Stimulated activated naive CD4-positive, alpha-beta T cell (primary cell): ENCODE measurements around the gene TRAF2.
"Not testable (repeated sequence)": the region's sequence is repeated elsewhere in the genome, so short reads cannot be mapped to it uniquely, and the experiment has no call there.

ENCODE experiments used
- DNase-seq, 6 experiments: peaks; one replicate each; lab custom pipeline; 2025; lab: John Stamatoyannopoulos, UW

TRAF2 gene

GRCh38 chr9:136882109-136882946, 4.0 kb upstream of the TRAF2 start:
- DNase-seq = peak; percentile 41 to 77 (median 60)

- not testable (repeated sequence) for DNase-seq
Observed at GRCh38 chr9:136882947-136883283, 3.4 kb upstream of the TRAF2 start.

- not testable (repeated sequence) for DNase-seq
Observed at GRCh38 chr9:136883670-136884069, 2.6 kb upstream of the TRAF2 start.

- peak in 3 of 6 experiments; percentile 41 to 83 (median 79) for DNase-seq
Observed at GRCh38 chr9:136886610-136887597, 588 bp downstream of the TRAF2 start.

GRCh38 chr9:136888454-136888853, 2.1 kb downstream of the TRAF2 start:
- no peak for DNase-seq

GRCh38 chr9:136889858-136890257, 3.5 kb downstream of the TRAF2 start:
- DNase-seq = no peak

- no peak for DNase-seq
Observed at GRCh38 chr9:136890661-136891060, 4.3 kb downstream of the TRAF2 start.

GRCh38 chr9:136896027-136896426, 9.7 kb downstream of the TRAF2 start:
- DNase-seq = no peak

GRCh38 chr9:136898483-136899100, 12.3 kb downstream of the TRAF2 start:
- no peak for DNase-seq

GRCh38 chr9:136899196-136899595, 12.9 kb downstream of the TRAF2 start:
- DNase-seq = no peak

GRCh38 chr9:136900556-136900955, 14.2 kb downstream of the TRAF2 start:
- DNase-seq = no peak

- no peak for DNase-seq
Observed at GRCh38 chr9:136900988-136901515, 14.7 kb downstream of the TRAF2 start.

- DNase-seq = peak; percentile 10 to 58 (median 44)
Observed at GRCh38 chr9:136901516-136902258, 15.4 kb downstream of the TRAF2 start.

- DNase-seq = peak; percentile 28 to 79 (median 57)
Observed at GRCh38 chr9:136902259-136902821, 16.0 kb downstream of the TRAF2 start.

GRCh38 chr9:136903041-136903554, 16.8 kb downstream of the TRAF2 start:
- no peak for DNase-seq

GRCh38 chr9:136906266-136906665, 19.9 kb downstream of the TRAF2 start:
- DNase-seq = no peak

GRCh38 chr9:136907011-136907914, 20.9 kb downstream of the TRAF2 start:
- DNase-seq = no peak

GRCh38 chr9:136910197-136910900, 24.0 kb downstream of the TRAF2 start:
- DNase-seq = no peak

- no peak for DNase-seq
Observed at GRCh38 chr9:136910901-136911245, 24.6 kb downstream of the TRAF2 start.
